Left hindlimb (tissue), 1 donor: ENCODE data around the gene LACTB.
A peak's percentile ranks its signal among the peaks of the same experiment; 100 is the strongest.

Experiments used
- DNase-seq: peaks from one replicate; pipeline ENCODE4 v3.0.0-alpha.2; 2018

Gene LACTB, protein sequence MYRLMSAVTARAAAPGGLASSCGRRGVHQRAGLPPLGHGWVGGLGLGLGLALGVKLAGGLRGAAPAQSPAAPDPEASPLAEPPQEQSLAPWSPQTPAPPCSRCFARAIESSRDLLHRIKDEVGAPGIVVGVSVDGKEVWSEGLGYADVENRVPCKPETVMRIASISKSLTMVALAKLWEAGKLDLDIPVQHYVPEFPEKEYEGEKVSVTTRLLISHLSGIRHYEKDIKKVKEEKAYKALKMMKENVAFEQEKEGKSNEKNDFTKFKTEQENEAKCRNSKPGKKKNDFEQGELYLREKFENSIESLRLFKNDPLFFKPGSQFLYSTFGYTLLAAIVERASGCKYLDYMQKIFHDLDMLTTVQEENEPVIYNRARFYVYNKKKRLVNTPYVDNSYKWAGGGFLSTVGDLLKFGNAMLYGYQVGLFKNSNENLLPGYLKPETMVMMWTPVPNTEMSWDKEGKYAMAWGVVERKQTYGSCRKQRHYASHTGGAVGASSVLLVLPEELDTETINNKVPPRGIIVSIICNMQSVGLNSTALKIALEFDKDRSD

DNA sequence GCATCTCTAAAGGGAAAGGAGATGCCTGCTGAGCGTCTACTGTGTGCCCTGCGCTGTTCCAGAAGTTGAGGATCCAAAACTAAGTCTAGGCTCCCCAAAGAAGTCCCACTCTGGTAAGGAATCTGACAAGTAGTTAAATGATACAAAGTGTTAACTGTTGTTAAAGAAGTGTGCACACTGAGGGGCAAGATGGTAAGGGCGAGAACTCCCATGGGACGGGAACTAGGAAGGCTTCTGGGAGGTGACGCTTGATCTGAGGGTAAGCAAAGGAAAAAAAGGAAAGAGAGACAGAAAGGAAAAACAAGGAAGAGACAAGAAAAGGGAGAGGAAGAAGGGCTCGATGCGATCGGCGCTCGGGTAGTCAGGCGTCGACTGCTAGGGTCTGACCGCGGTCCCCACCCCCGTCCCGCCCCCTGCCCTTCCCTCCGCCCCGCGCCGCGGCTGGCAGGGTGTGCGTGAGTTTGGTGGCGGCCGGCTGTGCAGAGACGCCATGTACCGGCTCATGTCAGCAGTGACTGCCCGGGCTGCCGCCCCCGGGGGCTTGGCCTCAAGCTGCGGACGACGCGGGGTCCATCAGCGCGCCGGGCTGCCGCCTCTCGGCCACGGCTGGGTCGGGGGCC lies at the start of gene LACTB:
Gene LACTB (plus strand): TSS at position 480 of the 620 bp plus-strand sequence. CDS start 11 bp downstream, at position 491.
- peak; percentile 92 for DNase-seq

DNA sequence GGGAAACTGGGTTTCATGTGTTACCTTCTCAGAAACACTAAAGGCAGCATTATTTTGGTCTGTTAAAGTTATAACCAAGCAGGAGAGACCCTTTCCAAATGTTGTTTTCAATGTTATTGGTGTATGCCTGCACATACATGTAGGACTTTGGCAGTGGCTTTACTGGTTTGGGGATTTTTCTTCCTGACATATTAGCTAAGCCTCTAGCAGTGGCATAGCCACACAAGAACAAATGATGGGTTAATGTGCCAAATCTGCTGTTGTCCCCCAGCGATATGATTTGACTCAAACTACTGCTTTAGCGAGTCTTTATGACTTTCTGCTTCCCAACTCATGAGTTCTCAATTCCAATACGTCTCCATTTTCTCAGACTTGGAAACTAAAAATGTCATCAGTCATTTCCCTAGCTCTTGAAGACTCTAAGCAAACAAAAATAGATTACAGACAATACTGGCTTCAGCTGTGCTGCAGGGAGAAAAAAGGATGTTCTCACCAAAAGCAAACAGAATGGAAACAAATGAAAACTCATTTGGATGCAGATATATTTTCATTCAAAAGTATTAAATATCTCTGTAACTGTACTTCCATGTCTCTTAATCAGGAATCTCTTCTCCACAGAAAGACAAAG lies 49.5 kb upstream of the LACTB start:
- DNase-seq, result no peak

DNA sequence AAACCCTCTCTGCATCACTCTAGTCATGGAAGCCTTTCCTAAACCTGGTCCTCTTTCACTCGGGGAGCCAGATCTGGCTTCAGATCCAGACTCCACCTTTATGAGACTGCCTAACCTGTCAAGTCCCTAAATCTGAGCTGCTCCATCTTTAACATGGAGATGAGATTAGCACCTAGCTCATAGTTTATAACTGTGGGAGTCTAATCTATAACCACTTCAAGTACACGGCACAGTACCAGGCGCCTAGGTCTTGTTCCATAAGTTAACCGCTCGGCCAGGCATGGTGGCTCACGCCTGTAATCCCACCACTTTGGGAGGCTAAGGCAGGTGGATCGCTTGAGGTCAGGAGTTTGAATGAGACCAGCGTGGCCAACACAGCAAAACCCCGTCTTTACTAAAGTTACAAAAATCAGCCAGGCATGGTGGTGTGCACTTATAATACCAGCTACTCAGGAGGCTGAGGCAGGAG lies 48.8 kb upstream of the LACTB start:
- no peak for DNase-seq

DNA sequence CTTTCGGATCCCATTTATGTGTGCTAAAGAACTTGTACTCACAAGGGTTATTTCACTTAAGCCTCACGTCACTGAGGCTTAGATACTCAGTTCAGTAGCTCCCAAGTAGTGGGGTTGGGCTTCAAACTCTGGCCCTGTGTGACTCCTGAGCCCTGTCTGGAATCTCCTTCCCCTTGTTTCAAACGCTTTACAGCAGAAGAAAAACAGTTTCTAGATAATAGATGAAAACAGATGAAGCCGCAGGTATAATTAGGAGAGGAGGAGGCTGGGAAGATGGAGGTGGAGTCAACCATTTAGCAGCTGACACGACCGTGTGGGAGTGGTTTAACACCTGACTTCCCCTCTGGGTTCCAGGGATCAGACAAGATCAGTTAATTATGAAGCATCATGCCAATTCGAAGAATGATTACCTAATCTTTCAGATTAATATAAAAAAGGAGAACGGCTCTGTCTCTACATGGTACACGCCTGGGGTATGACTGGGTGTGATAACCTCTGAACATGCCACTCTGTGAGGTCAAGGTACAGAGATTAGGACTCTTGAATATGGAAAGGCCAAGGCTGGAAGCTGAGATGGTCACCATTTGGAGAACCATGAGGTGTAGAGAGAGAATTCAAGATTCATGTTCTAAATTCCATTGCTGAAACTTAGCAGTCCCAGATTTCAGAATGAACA lies 48.0 kb upstream of the LACTB start:
- no peak for DNase-seq

DNA sequence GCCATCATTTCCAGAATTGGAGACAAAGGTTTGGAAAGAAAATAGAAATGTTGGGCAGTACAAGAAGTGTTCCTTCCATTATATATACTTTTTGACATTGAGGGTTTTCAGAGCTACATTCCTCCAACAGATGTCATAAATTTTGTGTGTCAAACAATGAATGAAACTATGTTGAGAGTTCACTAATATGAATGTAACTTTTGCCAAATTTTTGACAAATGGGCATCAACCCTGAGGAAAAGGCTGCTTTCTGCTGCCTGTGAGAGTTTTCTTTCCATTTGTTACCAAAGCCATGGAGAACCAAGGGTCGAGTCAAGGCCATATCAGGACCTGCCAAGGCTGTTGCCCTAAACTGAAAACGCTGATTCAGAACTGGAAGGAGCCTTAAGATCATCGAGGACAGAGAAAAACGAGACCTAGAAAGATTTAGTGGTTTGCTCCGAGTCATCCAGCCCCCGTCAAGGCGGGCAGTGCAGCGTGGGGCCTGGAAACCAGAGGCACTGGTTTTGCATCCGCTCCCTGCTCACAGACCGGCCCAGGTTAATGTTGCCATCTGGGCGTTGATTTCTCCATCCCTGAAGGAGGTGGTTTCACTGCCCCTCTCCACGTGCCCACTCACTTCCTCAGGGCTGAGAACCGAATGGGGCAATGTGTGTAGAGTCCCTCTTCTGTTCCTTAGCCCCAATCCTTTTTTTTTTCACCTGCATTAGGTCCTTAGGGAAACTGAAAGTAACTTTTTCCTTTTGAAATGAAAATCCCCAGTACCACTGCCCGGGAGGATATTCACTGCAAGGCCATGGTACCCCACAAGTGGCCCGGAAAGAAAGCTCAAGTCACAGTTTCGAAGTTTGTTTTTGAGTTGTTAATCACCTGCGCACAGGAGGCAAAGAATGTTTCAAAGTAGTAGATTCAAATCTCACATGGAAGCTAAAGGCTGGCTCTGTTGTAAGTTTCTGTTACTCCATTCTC lies 46.4 kb upstream of the LACTB start:
- no peak for DNase-seq

DNA sequence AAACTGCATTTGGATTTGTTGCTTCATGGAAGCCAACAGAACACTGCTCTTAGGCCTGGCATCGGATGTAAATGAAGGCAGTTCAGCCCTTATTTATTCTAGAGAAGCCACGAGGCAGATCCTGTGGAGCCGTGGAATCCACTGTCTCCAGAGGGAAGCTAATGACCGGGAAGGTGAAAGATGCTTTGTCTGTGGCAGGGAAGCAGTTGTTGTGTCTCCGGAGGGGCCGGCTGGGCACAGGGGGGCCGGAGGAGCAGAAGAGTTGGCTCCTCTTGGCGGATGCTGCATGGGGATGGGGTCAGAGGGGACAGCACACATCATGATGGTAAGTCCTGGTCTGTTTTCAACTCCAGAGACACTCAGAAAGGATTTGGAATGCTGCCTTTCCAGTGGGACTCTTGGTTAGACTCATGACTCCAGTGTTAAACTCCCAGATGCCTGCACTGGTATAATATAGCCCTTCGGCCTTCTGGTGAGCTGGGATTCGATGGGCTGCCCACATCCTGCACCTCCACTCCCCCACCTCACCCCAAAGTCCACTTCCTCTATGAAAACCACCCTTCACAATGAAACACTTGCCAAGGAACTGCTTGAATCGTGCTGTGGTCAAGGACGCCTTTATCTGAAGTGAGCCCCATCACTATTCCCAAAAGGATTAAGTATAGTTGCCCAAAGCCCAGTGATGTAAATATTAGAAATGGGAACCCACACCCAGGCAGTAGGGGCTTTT lies 45.5 kb upstream of the LACTB start:
- no peak for DNase-seq

DNA sequence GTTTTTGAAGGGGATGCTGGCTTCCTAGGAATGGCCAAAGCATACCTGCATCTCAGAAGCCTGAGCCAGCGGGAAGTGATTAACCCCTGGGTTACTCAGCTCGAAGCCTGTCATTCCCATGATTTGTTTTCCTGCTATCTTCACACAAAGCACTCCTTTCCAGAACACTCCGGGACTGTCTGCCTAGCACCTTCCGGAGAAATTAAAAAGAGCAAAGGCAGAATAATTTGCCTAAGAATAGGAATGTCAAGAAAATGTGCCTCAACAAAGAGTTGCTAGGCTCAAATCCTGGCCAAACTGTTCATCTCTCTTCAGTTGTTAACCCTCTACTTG lies 45.0 kb upstream of the LACTB start:
- no peak for DNase-seq

DNA sequence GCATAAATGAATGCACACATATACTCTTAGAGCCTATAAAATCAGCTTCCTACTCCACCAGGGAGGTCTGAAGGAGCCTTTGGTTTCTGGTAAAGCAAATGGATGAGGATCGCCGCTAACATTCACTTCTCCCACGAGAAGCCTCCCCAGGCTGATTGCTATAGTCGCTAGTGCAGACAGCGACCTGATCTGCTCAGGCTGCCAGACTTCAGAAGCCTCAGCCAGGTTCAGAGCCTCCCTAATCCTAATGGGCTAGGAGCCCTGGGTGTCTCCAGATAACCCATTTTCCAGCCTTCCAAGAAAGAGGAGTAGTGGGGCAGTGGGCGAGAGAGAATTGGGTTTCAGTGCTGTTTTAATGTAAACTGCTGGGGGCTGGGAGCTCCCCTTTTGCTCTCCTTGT lies 43.7 kb upstream of the LACTB start:
- DNase-seq, result no peak

DNA sequence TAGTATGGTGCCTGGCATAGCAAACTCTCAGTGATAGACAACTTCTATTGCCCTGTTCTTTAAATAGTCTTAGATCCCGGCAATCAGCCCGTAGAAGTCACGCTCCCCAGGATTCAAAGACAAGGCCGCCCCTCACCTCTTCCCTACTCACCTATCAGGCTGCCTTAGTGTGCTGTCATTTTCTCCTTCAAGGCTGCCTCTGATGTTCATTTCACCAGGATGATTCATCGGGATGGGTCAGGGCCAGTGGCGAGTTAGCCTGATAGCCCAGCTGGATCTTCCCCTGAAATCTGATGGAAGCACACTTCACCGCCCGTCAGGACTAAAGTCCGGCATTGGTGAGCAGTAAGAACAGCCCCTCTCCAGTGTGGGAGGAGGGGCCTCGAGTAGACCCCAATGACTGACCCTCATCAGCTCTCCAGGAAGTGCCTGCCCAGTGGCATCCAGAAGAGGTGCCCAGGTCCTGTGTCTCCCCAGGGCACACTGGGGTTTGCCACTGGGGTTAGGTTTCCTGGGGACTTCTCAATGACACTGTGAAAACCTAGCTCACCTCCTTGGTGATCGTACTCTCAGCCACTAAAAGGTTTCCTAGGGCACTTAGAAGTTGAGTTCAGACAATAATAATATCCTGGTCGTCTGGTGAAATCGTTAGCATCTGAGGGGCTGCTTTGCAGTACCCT lies 41.6 kb upstream of the LACTB start:
- no peak for DNase-seq

DNA sequence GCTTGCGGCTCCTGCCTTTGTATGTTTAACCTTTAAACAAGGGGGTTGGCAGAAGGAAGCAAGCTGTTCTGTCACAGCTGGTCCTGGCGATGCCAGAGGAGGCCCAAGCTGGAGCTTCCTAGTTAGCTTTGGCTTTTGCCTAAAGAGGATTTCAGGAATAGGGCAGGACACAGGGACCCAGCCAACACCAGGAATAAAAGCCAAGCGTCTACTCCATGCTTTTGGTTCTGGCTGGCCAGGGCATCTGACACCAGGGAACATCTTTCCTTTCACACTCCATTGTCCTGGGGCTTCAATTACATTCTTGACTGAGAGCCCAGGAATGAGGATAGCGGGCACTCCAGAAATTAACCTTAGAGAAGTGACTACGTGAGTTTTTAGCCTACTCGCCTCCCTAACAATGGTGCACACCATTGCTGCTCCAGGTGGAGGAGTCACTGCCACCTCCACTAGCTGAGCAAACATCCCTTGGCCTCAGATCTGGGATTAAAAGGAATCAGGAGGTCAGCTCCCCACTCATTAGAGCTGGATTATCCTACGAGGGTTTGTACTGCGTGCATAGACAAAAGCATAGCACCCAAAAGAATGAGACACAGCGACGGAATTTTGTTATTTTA lies 40.9 kb upstream of the LACTB start:
- no peak for DNase-seq

DNA sequence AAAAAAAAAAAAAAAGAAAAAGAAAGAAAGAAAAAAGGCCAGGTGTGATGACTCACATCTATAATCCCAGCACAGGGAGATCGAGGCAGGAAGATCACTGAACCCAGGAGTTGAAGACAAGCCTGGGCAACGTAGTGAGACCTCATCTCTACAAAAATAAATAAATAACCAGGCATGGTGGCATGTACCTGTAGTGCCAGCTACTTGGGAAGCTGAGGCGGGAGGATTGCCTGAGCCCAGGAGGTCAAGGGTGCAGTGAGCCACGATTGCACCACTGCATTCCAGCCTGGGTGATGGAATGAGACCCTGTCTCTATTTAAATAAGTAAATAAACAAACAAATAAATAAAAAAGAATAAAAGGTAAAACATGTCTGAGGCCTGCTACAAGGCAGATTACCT lies 39.3 kb upstream of the LACTB start:
- DNase-seq, result no peak

DNA sequence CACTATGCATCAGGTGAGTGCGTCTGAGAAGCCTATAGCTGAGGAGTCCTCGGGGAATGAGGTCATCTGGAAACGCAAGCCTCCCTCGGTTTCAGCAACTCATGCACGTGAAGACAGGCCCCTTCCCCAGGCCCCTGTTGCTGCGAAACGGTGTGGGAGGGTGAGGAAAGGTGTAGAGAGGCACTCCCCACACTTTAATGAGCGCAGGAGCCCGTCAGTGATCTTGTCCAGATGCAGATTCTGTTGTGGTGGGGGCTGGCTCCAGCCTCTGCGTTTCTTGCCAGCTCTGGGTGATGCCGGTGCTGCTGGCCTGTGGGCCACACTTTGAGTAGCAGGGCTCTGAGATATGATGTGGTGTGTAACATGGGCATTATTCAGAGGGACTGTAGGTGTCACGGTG lies 38.6 kb upstream of the LACTB start:
- no peak for DNase-seq

DNA sequence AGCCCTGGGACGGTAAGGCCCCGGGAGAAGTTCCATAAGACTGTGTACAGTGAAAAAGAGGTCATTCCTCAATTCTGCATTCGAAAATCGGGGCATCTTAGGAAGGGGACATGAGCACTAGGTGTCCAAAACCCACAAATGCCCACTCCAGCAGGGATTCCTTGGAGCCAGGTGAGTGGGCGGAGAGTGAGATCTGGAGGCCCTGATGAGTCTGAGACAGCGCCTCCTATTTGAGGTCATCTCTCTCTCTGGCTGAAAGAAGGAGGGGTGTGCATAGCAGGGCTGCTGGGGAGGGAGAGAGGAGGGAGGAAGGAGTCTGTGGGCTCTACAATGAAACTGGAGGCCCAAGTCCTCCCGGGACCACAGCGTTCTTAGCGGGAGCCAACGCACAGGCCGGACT lies 38.1 kb upstream of the LACTB start:
- no peak for DNase-seq

DNA sequence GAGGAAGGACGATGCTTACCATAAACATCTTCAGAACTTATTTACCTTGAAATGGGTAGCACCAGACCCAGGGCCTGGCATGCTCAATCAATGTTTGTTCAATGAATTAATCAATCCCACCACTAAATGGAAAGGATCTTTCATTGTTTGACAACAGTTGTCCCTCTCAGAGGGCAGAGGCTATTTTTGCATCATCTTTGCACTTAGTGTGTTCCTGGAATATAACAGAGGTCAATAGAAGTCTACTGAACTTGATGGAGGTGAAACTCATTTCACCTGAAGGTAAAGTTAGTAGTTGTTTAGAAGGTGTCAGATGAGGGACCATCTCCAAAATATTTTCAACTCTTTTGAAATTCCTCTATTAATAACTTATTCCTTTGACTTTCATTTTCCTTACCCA lies 36.9 kb upstream of the LACTB start:
- no peak for DNase-seq

DNA sequence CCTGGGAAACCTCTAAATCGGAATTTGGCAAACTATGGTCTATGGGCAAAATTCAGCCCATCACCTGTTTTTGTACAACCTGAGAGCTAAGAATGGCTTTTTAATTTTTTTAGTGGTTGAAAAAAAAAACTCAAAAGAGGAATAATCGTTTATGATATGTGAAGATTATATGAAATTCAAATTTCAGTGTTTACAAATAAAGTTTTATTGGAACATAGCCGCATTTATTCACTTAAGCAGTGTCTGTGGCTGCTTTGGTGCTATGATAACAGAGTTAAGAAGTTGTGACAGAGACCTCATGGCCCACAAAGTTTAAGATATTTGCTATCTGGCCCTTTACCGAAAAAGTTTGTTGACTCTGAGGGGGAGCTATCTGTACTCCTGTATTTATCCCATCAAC lies 36.4 kb upstream of the LACTB start:
- no peak for DNase-seq

DNA sequence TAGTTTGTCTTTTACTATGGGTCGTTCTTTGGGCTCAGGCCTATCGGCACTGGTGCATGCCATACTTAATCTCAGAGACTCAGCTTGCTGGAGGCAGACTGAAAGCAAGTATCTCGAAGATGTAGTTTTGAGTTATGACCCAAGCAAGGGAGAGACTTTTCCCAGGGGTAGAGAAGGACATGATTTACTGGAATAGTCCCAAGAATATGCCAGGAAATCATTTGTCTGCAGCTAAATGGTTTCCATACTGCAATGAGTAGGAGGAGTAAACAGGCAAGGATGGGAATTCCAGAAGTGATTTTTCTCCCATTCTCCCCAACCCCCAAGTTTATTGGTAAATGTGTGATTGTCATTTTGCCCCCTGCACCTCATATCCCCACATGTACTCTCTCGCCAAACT lies 35.4 kb upstream of the LACTB start:
- no peak for DNase-seq

DNA sequence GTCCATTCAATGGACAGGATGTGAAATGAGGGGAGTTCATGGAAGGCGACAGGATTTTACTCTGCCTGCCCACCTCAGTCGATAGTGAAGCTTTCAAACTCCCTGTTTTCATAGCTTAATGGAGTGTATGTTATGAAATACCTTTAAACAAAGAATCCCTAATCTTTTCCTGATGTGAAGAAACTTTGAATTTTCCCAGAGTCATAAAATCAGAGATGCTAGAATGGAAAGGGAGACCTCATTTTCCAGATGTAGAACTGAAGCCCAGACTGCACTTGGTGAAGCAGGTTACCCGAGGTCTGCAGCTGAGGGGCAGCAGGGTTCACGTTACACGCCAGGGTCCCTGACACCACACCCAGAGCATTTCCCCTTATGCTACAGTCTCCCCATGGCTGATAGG lies 34.7 kb upstream of the LACTB start:
- DNase-seq, result no peak

DNA sequence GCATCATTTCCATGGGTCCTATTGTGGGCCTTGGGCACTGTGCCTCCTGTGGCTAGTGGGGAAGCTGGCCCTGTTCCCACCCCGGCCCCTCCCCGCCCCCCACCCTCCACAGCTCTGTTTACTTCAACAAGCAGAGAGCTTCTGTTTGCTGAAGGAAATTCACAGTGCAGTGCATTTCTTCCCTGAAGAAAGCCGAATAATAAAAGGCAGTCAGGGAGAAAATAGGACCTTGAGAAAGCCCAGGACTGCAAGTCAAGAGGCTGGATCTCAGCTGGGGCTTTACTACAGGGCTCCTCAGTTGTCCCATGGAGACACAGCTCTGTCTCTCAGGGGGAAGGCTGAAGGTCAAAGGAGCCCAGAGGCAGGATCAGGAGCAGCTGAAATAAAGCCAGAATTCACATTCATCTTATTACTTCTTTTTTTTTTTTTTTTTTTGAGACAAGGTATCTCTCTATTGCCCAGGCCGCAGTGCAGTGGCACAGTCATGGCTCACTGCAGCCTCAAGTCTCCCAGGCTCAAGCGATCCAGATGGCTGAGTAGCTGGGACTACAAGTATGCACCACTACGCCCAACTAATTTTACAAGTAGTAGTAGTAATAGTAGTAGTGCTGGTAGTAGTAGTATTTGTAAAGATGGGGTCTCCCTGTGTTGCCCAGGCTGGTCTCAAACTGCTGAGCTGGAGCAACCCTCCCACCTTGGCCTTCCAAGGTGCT lies 33.0 kb upstream of the LACTB start:
- no peak for DNase-seq

DNA sequence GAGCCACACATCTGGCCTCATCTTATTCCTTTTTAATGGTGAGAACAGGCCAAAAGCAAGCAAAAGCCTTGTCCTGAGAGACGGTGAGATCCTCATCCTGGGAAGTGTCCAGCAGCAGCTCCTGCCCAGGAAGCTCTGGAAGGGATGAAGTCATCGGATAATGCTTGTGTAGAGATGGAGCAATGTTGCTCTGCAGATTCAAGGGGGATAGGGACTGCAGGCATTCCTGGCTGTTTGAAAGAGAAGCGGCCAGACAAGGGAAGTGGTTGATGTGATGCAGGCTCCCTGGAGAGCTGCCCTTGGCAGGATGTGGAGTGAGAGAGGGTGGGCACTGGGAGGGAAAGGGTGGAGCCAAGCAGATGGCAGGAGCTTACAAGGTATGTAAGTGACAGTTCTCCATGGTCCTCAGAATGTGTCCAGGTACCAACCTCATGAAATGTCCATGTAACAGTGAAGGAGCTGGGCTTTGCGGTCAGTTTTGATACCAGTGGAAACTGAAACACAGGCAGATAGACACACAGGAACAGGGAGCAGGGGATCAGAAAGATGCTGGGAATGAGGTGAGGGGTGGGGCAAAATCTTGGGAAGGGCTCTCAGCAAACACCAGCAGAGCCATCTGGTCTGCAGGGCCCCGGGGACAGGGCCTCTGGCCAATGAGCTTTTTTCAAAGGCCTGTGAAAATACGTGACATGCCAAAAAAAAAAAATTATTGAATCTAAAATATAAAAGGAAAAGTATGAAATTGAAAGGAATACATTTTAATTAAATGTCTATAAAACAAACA lies 32.2 kb upstream of the LACTB start:
- DNase-seq, result peak; percentile 73
